ENCODE results near the gene SF3B1. TPM values are rescaled to one million over a fixed set of nuclear protein-coding genes. Genes with fewer than 3 reads are reported as not detected.

The SF3B1 gene
- total and polyA plus RNA-seq, 10 of the 15 experiments (the other 5 are each of a cell fraction or from before 2014, with no cell fraction given) = 163 to 565 (median 239) TPM

DNA sequence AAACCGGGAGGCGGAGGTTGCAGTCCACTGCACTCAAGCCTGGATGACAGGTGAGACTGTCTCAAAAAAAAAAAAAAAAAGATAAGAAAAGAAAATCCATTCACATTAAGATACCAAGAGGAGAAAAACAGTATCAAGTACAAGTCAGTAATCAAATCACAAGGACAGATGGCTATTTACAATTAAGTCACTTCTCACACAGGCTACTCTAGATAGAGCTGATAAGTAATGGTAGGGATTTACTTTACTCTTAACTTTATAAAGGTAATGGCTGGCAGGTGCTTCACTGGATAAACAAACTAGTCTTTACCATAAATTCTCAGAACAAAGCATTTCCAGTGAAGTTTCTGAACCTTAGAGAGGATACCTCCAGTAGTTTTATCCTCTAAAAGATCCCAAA lies 11.5 kb downstream of the SF3B1 start (continued):
- TF ChIP-seq, protein P1, sequence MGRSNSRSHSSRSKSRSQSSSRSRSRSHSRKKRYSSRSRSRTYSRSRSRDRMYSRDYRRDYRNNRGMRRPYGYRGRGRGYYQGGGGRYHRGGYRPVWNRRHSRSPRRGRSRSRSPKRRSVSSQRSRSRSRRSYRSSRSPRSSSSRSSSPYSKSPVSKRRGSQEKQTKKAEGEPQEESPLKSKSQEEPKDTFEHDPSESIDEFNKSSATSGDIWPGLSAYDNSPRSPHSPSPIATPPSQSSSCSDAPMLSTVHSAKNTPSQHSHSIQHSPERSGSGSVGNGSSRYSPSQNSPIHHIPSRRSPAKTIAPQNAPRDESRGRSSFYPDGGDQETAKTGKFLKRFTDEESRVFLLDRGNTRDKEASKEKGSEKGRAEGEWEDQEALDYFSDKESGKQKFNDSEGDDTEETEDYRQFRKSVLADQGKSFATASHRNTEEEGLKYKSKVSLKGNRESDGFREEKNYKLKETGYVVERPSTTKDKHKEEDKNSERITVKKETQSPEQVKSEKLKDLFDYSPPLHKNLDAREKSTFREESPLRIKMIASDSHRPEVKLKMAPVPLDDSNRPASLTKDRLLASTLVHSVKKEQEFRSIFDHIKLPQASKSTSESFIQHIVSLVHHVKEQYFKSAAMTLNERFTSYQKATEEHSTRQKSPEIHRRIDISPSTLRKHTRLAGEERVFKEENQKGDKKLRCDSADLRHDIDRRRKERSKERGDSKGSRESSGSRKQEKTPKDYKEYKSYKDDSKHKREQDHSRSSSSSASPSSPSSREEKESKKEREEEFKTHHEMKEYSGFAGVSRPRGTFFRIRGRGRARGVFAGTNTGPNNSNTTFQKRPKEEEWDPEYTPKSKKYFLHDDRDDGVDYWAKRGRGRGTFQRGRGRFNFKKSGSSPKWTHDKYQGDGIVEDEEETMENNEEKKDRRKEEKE (IDR thresholded peaks at IDR 0.05) = no peak
- no peak for TF ChIP-seq RUNX3 (IDR thresholded peaks at IDR 0.05; ENCODE audit: low read length)
- no peak for TF ChIP-seq BRCA1 (IDR thresholded peaks at IDR 0.05; ENCODE audit: low read depth, low read length)
- TF ChIP-seq, protein P2, sequence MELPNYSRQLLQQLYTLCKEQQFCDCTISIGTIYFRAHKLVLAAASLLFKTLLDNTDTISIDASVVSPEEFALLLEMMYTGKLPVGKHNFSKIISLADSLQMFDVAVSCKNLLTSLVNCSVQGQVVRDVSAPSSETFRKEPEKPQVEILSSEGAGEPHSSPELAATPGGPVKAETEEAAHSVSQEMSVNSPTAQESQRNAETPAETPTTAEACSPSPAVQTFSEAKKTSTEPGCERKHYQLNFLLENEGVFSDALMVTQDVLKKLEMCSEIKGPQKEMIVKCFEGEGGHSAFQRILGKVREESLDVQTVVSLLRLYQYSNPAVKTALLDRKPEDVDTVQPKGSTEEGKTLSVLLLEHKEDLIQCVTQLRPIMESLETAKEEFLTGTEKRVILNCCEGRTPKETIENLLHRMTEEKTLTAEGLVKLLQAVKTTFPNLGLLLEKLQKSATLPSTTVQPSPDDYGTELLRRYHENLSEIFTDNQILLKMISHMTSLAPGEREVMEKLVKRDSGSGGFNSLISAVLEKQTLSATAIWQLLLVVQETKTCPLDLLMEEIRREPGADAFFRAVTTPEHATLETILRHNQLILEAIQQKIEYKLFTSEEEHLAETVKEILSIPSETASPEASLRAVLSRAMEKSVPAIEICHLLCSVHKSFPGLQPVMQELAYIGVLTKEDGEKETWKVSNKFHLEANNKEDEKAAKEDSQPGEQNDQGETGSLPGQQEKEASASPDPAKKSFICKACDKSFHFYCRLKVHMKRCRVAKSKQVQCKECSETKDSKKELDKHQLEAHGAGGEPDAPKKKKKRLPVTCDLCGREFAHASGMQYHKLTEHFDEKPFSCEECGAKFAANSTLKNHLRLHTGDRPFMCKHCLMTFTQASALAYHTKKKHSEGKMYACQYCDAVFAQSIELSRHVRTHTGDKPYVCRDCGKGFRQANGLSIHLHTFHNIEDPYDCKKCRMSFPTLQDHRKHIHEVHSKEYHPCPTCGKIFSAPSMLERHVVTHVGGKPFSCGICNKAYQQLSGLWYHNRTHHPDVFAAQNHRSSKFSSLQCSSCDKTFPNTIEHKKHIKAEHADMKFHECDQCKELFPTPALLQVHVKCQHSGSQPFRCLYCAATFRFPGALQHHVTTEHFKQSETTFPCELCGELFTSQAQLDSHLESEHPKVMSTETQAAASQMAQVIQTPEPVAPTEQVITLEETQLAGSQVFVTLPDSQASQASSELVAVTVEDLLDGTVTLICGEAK (IDR thresholded peaks at IDR 0.05; ENCODE audit: borderline replicate concordance) = no peak
- no peak for TF ChIP-seq NR2C1 (IDR thresholded peaks at IDR 0.05)

DNA sequence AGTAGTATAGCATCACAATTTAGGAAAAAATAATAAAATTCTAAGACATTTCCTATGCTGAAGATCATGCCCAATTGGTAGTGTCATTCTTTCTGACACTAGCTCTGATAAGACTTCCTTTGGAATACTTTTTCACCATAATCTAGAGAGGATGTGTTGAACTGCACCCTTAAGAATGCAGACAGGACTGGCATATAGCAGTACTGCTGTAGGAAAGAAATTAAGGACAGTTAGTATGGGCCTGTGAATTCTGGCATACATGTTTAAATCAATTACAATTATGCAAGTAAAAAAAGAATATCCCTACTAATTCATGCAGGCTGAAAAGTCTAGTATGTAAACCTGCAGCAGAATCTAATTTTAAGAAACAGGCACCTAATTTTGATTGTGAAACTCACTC lies 15.4 kb downstream of the SF3B1 start:
- ATAC-seq (no peak), FAIRE-seq (no peak), DNase-seq (ENCODE audit: low read depth, low spot score) (no peak)
- intact Hi-C loops (cut with micrococcal nuclease; ENCODE audit: unreplicated experiment) = no loop called here
- ChIA-PET CTCF (no interaction called here), RAD21 (ENCODE audit: unreplicated experiment) (no interaction called here), POLR2A (no interaction called here), SMC1A (ENCODE audit: uncharacterized antibody, unreplicated experiment) (interaction anchor here (1.3 kb wide), 1 partner anchor 11 kb away, joined by 3 read pairs; no protein-coding TSS in a partner anchor)
- H3K4me3 ChIP-seq = no peak overlapping the region
- no peak overlapping the region for H3K9ac ChIP-seq (ENCODE audit: control insufficient read depth, insufficient read depth, low read length)
- in situ Hi-C loops (cut with MboI) = no loop called here
- H2AFZ ChIP-seq (ENCODE audit: control insufficient read depth, low read depth, low read length) = no peak overlapping the region
- TF ChIP-seq SMAD1 (IDR thresholded peaks at IDR 0.05; ENCODE audit: low read depth, partially characterized antibody) (no peak), ZSCAN29 (IDR thresholded peaks at IDR 0.05) (no peak), MXI1 (IDR thresholded peaks at IDR 0.05; ENCODE audit: low read depth, low read length) (no peak), IKZF2 (IDR thresholded peaks at IDR 0.05) (no peak), JUNB (IDR thresholded peaks at IDR 0.05) (no peak), POLR2AphosphoS5 (IDR thresholded peaks at IDR 0.05; ENCODE audit: low read length) (no peak), FOS (IDR thresholded peaks at IDR 0.05; ENCODE audit: borderline replicate concordance, extremely low read depth, insufficient read length) (no peak)
- TF ChIP-seq, protein P3, sequence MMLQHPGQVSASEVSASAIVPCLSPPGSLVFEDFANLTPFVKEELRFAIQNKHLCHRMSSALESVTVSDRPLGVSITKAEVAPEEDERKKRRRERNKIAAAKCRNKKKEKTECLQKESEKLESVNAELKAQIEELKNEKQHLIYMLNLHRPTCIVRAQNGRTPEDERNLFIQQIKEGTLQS (IDR thresholded peaks at IDR 0.05; ENCODE audit: borderline replicate concordance, extremely low read depth, low read depth, low read length) = no peak
- TF ChIP-seq, protein P4, sequence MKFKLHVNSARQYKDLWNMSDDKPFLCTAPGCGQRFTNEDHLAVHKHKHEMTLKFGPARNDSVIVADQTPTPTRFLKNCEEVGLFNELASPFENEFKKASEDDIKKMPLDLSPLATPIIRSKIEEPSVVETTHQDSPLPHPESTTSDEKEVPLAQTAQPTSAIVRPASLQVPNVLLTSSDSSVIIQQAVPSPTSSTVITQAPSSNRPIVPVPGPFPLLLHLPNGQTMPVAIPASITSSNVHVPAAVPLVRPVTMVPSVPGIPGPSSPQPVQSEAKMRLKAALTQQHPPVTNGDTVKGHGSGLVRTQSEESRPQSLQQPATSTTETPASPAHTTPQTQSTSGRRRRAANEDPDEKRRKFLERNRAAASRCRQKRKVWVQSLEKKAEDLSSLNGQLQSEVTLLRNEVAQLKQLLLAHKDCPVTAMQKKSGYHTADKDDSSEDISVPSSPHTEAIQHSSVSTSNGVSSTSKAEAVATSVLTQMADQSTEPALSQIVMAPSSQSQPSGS (IDR thresholded peaks at IDR 0.05; ENCODE audit: low read length) = no peak
- no peaks in the 10 kb centered on the region for H3K27me3 ChIP-seq (replicated peaks in 1 of 2; ENCODE audit: control insufficient read depth in 2 of 2, insufficient read depth in 2 of 2, low read length in 1 of 2)
- peaks cover 26% of the 10 kb centered on the region for H3K79me2 ChIP-seq (ENCODE audit: control insufficient read depth, insufficient read depth, low read length)
- no peak overlapping the region for H3K4me2 ChIP-seq (ENCODE audit: control insufficient read depth, insufficient read depth)
- no peaks in the 10 kb centered on the region for H3K4me1 ChIP-seq (ENCODE audit: control insufficient read depth, insufficient read depth, low read length)
- no TSS peak for BruUV-seq (replicated peaks)
- no peak overlapping the region for H3K27ac ChIP-seq (ENCODE audit: control insufficient read depth, insufficient read depth)
- H4K20me1 ChIP-seq (ENCODE audit: control insufficient read depth, insufficient read depth) = no peaks in the 10 kb centered on the region; the same call in 1 of the 2 replicates
- no peaks in the 10 kb centered on the region for H3K9me3 ChIP-seq (replicated peaks; ENCODE audit: control insufficient read depth, insufficient read depth, low read length)
- peaks cover 8 to 41% of the 10 kb centered on the region in 2 experiments for H3K36me3 ChIP-seq (ENCODE audit: control insufficient read depth in 2 of 2, insufficient read depth in 2 of 2, low read length in 1 of 2)

Measured in GM12878 (cell line).